HG03066 (cell line): Measurements from ENCODE around the gene ANXA5.
"Not testable (repeated sequence)": the region's sequence is repeated elsewhere in the genome, so short reads cannot be mapped to it uniquely, and the experiment has no call there.

Experiments
- ATAC-seq: cut with Tn5 transposase; IDR thresholded peaks from one replicate; pipeline ENCODE4 v1.9.1; 2021; ENCODE audit warnings: low read depth; ENCODE audit not compliant: unreplicated experiment

The ANXA5 gene

GRCh38 chr4:121679951-121680350, 16.8 kb downstream of the ANXA5 start:
- no peak for ATAC-seq

- no peak for ATAC-seq
Measured at GRCh38 chr4:121679267-121679666, 17.5 kb downstream of the ANXA5 start.

GRCh38 chr4:121677524-121677923, 19.3 kb downstream of the ANXA5 start:
- ATAC-seq: no peak

- no peak for ATAC-seq
Measured at GRCh38 chr4:121676345-121677075, 20.3 kb downstream of the ANXA5 start.

GRCh38 chr4:121675715-121676114, 21.1 kb downstream of the ANXA5 start:
- ATAC-seq: no peak

DNA sequence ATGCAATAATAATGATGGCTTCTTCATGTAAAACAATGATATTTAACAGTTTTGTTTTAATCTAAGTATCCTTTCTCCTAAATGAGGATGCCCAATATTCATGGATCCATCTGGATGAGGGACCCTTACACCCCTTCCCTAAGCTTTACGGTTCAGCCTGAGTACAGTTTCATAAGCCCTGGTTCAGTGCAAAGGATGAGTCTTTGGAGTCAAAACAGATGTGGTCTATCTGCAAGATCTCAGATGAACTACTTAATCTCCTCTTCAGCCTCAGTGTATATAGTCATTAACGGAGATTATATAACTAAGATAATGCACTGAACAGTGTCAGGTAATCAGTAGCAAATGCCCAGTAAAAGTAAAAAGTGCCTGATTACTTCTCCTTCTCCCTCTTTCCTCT, 22.1 kb downstream of the ANXA5 start:
- ATAC-seq: no peak

DNA sequence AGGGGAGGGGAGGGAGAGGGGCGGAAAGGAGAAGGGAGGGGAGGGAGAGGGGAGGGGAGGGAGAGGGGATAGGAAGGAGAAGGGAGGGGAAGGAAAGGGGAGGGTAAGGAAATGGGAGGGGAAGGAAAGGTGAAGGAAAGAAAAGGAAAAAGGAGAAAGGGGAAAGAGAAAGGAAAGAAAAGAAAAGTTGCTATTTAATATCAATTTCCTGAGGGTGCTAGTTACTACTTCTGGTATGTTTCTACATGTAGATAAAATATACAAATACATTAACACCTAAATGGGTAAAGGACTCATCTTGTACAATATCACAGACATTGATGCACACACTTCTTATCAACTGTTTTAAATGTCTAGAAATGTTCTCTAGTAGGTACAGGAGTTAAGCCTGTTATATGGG, 22.6 kb downstream of the ANXA5 start:
- ATAC-seq: no peak

GRCh38 chr4:121669163-121669550, 27.6 kb downstream of the ANXA5 start:
- ATAC-seq: no peak

GRCh38 chr4:121668368-121669162, 28.2 kb downstream of the ANXA5 start:
- no peak for ATAC-seq

GRCh38 chr4:121666091-121666679, 30.6 kb downstream of the ANXA5 start:
- ATAC-seq: no peak

DNA sequence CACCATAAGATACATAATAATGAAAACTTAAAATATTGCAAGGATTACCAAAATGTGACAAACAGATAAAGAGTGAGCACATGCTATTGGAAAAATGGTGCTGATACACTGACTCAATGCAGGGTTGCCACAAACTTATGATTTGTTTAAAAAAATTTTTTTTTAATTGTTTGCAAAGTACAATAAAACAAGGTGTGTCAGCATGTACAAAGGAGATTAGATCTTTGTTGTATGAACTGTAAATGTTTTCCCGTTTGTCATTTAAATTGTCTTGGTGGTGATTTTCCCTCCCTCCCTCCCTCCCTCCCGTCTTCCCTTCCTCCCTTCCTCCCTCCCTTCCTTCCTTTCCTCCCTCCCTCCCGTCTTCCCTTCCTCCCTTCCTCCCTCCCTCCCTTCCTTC, 31.4 kb downstream of the ANXA5 start:
- no peak for ATAC-seq

DNA sequence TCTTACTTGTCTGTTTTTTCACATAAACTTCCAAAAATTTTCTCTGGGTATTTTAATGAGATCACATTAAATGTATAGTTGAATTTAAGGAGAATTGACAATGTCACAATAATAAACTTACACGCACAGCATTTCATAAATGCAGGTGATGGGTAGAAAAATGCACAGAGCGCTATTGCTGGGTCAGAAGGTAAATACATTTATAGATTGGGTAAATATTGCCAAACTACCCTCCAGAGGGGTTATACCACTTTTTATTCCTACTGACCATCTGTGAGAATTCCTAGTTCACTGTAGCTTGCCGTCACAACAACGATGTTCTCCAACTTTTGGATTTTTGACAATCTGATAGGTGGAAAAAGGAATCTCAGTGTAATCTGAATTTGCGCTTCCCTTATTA, 34.6 kb downstream of the ANXA5 start:
- ATAC-seq: no peak

DNA sequence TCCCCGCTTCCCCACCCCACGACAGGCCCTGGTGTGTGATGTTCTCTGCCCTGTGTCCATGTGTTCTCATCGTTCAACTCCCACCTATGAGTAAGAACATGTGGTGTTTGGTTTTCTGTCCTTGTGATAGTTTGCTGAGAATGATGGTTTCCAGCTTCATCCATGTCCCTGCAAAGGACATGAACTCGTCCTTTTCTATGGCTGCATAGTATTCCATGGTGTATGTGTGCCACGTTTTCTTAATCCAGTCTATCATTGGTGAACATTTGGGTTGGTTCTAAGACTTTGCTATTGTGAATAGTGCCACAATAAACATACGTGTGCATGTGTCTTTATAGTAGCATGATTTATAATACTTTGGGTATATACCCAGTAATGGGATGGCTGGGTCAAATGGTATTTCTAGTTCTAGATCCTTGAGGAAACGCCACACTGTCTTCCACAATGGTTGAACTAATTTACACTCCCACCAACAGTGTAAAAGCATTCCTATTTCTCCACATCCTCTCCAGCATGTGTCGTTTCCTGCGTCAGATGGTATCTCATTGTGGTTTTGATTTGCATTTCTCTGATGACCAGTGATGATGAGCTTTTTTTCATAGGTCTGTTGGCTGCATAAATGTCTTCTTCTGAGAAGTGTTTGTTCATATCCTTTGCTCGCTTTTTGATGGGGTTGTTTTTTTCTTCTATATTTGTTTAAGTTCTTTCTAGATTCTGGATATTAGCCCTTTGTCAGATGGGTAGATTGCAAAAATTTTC, 36.4 kb downstream of the ANXA5 start:
- ATAC-seq: not testable (repeated sequence)

DNA sequence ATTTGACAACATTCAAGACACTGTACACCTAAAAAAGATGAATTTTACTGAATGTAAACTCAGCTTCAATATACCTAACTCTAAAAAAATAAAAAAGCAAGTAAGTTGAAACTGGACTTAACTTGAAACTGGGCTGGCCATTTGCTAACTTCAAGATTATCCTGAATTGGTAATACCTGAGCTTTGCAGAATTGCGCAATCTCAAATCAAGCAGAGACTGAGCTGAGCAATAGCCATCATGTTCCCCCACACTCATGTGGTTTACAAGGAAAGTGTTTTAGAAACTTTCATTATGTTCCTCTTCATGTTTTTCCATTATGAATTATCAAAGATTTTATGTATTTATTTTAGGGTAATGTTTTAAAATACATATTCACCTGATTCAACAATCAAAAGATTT, 38.7 kb downstream of the ANXA5 start:
- ATAC-seq: no peak

- ATAC-seq: peak; percentile 52
Measured at GRCh38 chr4:121656269-121656641, 40.5 kb downstream of the ANXA5 start.

- no peak for ATAC-seq
Measured at GRCh38 chr4:121655320-121656268, 41.2 kb downstream of the ANXA5 start.

GRCh38 chr4:121654738-121655137, 42.0 kb downstream of the ANXA5 start:
- peak; percentile 89 for ATAC-seq

GRCh38 chr4:121653986-121654385, 42.8 kb downstream of the ANXA5 start:
- no peak for ATAC-seq

DNA sequence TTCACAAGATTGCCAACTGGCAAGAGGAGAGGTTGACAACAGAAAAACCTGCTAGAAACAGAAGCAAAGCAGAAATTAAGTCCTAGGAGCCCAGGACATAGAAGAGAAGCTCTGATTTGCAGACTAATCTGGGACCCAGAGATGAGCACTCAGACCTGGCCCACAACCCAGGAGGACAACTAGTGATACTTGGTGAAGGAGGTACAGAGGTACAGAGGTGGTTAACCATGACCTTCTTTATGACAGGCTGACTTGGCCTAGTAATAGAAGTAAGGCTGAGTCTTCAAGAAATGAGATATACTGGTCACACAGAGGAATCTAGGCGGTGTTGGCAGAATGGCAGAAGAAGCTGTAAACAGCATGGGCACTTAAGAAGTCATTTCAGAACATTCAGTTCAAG, 43.6 kb downstream of the ANXA5 start:
- no peak for ATAC-seq

- no peak for ATAC-seq
Measured at GRCh38 chr4:121651597-121651996, 45.2 kb downstream of the ANXA5 start.
